Calu3 (cell line): ENCODE measurements around the gene TMEM178B. TPM values are rescaled to one million over a fixed set of nuclear protein-coding genes. Genes with fewer than 3 reads are reported as not detected.

Experiments
- BruUV-seq: library from RNA; stranded (reverse); fragments of 400-500 nt; replicated peaks from 2 replicates; lab custom pipeline; 2021; lab: Mats Ljungman, UMichigan
- CTCF ChIA-PET: fragments of 300-600 bp; sonication (Branson Sonifier 250); formaldehyde crosslinking; loops from one replicate; lab custom pipeline; 2022; ENCODE audit warnings: antibody characterized with exemption; lab: Charles Lee
- DNase-seq: peaks from one replicate; pipeline ENCODE4 v3.0.0; 2022
- H3K27ac Mint-ChIP-seq: one replicate; pipeline ENCODE4 v1.8.0; 2022; ENCODE audit warnings: mixed read lengths; ENCODE audit not compliant: unreplicated experiment
- H3K27me3 Mint-ChIP-seq: one replicate; pipeline ENCODE4 v1.8.0; 2022; ENCODE audit warnings: mixed read lengths; ENCODE audit not compliant: unreplicated experiment
- H3K36me3 Mint-ChIP-seq: one replicate; pipeline ENCODE4 v1.8.0; 2022; ENCODE audit warnings: mild to moderate bottlenecking, moderate library complexity, mixed read lengths; ENCODE audit not compliant: insufficient read depth, unreplicated experiment
- H3K4me1 Mint-ChIP-seq: one replicate; pipeline ENCODE4 v1.8.0; 2022; ENCODE audit warnings: mild to moderate bottlenecking, low read depth, mixed read lengths; ENCODE audit not compliant: unreplicated experiment
- H3K4me3 Mint-ChIP-seq: one replicate; pipeline ENCODE4 v1.8.0; 2022; ENCODE audit warnings: mild to moderate bottlenecking, low read depth, moderate library complexity, mixed read lengths; ENCODE audit not compliant: unreplicated experiment
- H3K9me3 Mint-ChIP-seq: one replicate; pipeline ENCODE4 v1.8.0; 2022; ENCODE audit warnings: low read depth, mixed read lengths; ENCODE audit not compliant: unreplicated experiment
- intact Hi-C: fragments of 100-400 bp; cut with micrococcal nuclease; formaldehyde crosslinking; loops from one replicate; pipeline ENCODE4 v1.10.0; 2022; ENCODE audit not compliant: unreplicated experiment
- total RNA-seq: library from RNA; stranded (reverse); gene quantifications from 2 replicates; pipeline ENCODE4 v1.2.3, GENCODE V29; 2022
- TF ChIP-seq, protein P1 (sequence below): fragments of 200-600 bp; IDR thresholded peaks from one replicate; pipeline ENCODE4 v1.8.0; 2022; ENCODE audit warnings: antibody characterized with exemption; ENCODE audit not compliant: unreplicated experiment

TMEM178B gene
- total RNA-seq, 1 experiment from 2014 or later, result 1.5 TPM

GRCh38 chr7:141312828-141313521 lies 239.1 kb downstream of the TMEM178B start:
- no TSS peak for BruUV-seq
- H3K4me3 Mint-ChIP-seq, result no peak overlapping the region
- peaks cover 2% of the 10 kb centered on the region for H3K9me3 Mint-ChIP-seq
- no peak overlapping the region for H3K27ac Mint-ChIP-seq
- H3K36me3 Mint-ChIP-seq, result no peaks in the 10 kb centered on the region
- TF ChIP-seq, protein P1, sequence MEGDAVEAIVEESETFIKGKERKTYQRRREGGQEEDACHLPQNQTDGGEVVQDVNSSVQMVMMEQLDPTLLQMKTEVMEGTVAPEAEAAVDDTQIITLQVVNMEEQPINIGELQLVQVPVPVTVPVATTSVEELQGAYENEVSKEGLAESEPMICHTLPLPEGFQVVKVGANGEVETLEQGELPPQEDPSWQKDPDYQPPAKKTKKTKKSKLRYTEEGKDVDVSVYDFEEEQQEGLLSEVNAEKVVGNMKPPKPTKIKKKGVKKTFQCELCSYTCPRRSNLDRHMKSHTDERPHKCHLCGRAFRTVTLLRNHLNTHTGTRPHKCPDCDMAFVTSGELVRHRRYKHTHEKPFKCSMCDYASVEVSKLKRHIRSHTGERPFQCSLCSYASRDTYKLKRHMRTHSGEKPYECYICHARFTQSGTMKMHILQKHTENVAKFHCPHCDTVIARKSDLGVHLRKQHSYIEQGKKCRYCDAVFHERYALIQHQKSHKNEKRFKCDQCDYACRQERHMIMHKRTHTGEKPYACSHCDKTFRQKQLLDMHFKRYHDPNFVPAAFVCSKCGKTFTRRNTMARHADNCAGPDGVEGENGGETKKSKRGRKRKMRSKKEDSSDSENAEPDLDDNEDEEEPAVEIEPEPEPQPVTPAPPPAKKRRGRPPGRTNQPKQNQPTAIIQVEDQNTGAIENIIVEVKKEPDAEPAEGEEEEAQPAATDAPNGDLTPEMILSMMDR, result no peak
- H3K4me1 Mint-ChIP-seq, result no peaks in the 10 kb centered on the region
- DNase-seq, result no peak
- CTCF ChIA-PET, result no interaction called here
- intact Hi-C loops, result no loop called here
- no peaks in the 10 kb centered on the region for H3K27me3 Mint-ChIP-seq

- DNase-seq, result no peak
- no peaks in the 10 kb centered on the region for H3K36me3 Mint-ChIP-seq
- no TSS peak for BruUV-seq
- peaks cover 2% of the 10 kb centered on the region for H3K9me3 Mint-ChIP-seq
- H3K4me1 Mint-ChIP-seq, result no peaks in the 10 kb centered on the region
- intact Hi-C loops, result no loop called here
- TF ChIP-seq, protein P1, result no peak
- no peak overlapping the region for H3K27ac Mint-ChIP-seq
- CTCF ChIA-PET, result no interaction called here
- H3K27me3 Mint-ChIP-seq, result no peaks in the 10 kb centered on the region
- no peak overlapping the region for H3K4me3 Mint-ChIP-seq
Observed at GRCh38 chr7:141313896-141314295, 240.0 kb downstream of the TMEM178B start.

DNA sequence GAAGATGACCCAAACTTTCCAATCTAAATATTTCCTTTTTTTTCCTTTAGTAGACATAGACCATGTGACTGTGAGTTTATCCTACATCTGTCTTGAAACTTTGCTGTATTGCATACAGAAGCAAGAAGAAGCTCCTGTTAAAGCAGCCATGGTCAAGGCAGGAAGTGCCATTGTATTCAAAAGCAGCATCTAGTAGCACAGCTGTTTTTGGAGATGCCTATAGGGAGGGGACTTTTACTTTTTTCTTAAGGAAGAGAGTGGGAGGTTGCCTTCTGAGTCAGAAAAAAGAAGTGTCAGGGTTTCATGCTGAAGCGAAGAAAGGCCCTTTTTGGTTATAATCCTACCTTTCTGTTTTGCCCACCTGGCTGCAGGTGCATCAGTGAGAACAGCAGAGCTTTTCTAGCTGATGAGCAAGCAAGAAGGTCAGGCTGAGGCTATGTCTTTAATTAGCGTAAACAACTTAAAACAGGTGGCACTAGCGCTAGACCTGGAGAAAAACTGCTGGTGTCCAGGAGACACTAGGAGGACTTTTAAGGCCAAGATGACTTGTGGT lies 243.2 kb downstream of the TMEM178B start:
- intact Hi-C loops, result no loop called here
- no peaks in the 10 kb centered on the region for H3K9me3 Mint-ChIP-seq
- no peaks in the 10 kb centered on the region for H3K4me1 Mint-ChIP-seq
- TF ChIP-seq, protein P1, result no peak
- no peaks in the 10 kb centered on the region for H3K27me3 Mint-ChIP-seq
- CTCF ChIA-PET, result no interaction called here
- no peak overlapping the region for H3K27ac Mint-ChIP-seq
- no peaks in the 10 kb centered on the region for H3K36me3 Mint-ChIP-seq
- no TSS peak for BruUV-seq
- no peak for DNase-seq
- H3K4me3 Mint-ChIP-seq, result no peak overlapping the region

- DNase-seq, result no peak
- Mint-ChIP-seq H3K4me1 (no peaks in the 10 kb centered on the region), H3K9me3 (peaks cover 6% of the 10 kb centered on the region), H3K27ac (no peak overlapping the region), H3K4me3 (no peak overlapping the region), H3K27me3 (no peaks in the 10 kb centered on the region), H3K36me3 (no peaks in the 10 kb centered on the region)
- CTCF ChIA-PET, result no interaction called here
- TF ChIP-seq, protein P1, result no peak
- intact Hi-C loops, result no loop called here
- BruUV-seq, result no TSS peak
Observed at GRCh38 chr7:141320287-141320686, 246.4 kb downstream of the TMEM178B start.
